Neutrophil (primary cell): ENCODE results near the gene SF3A2.

Source experiments
- H3K27ac ChIP-seq: fragments of 200-600 bp; sonication (generic); 2 replicates; pipeline ENCODE4 v1.5.1; 2016; ENCODE audit warnings: mild to moderate bottlenecking, moderate library complexity
- H3K27me3 ChIP-seq: fragments of 200-600 bp; sonication (generic); 2 replicates; pipeline ENCODE4 v1.6.0; 2016; ENCODE audit warnings: mild to moderate bottlenecking
- H3K36me3 ChIP-seq: fragments of 200-600 bp; sonication (generic); 2 replicates; pipeline ENCODE4 v1.5.1; 2017
- H3K4me1 ChIP-seq, 2 experiments: fragments of 200-600 bp in 1 of 2; sonication (generic) in 1 of 2; 1 replicate in 1 of 2; 2 replicates in 1 of 2; pipeline versions ENCODE4 v1.5.1 to v1.6.1; 2013 to 2016; ENCODE audit warnings: low read depth in 1 of 2, low read length in 1 of 2, mild to moderate bottlenecking in 1 of 2, moderate library complexity in 1 of 2; ENCODE audit not compliant: control insufficient read depth in 1 of 2, insufficient read depth in 1 of 2
- H3K4me3 ChIP-seq, 2 experiments: fragments of 200-600 bp in 1 of 2; sonication (generic) in 1 of 2; 1 replicate in 1 of 2; 2 replicates in 1 of 2; pipeline ENCODE4 v1.5.1; 2013 to 2016; ENCODE audit warnings: low read depth in 1 of 2, low read length in 1 of 2, mild to moderate bottlenecking in 1 of 2, moderate library complexity in 1 of 2
- H3K9me3 ChIP-seq: fragments of 200-600 bp; sonication (generic); 2 replicates; pipeline ENCODE4 v1.5.1; 2016
- CTCF ChIP-seq: fragments of 200-600 bp; sonication (generic); IDR thresholded peaks from 2 replicates; pipeline ENCODE4 v1.5.1; 2016; ENCODE audit warnings: antibody characterized with exemption

SF3A2 gene

GRCh38 chr19:2245273-2245672, 8.6 kb downstream of the SF3A2 start:
- Histone ChIP-seq H3K4me1 (peaks cover 11% of the 10 kb centered on the region in 2 experiments), H3K27ac (no peak overlapping the region), H3K4me3 (no peak overlapping the region), H3K9me3 (no peaks in the 10 kb centered on the region), H3K36me3 (peaks cover 63% of the 10 kb centered on the region), H3K27me3 (peaks cover 18% of the 10 kb centered on the region)
- no peak for TF ChIP-seq CTCF

GRCh38 chr19:2246014-2246620, 9.5 kb downstream of the SF3A2 start:
- Histone ChIP-seq H3K9me3 (no peaks in the 10 kb centered on the region), H3K4me3 (no peak overlapping the region), H3K4me1 (peaks cover 12 to 13% of the 10 kb centered on the region in 2 experiments), H3K36me3 (peaks cover 63% of the 10 kb centered on the region), H3K27ac (no peak overlapping the region), H3K27me3 (peaks cover 27% of the 10 kb centered on the region)
- TF ChIP-seq CTCF, result no peak

GRCh38 chr19:2246801-2247361, 10.3 kb downstream of the SF3A2 start:
- TF ChIP-seq CTCF, result no peak
- H3K27me3 ChIP-seq, result peaks cover 34% of the 10 kb centered on the region
- H3K27ac ChIP-seq, result no peak overlapping the region
- H3K4me1 ChIP-seq, result peaks cover 20 to 21% of the 10 kb centered on the region in 2 experiments
- no peak overlapping the region for H3K4me3 ChIP-seq
- no peaks in the 10 kb centered on the region for H3K9me3 ChIP-seq
- peaks cover 63% of the 10 kb centered on the region for H3K36me3 ChIP-seq

- H3K4me3 ChIP-seq, result no peak overlapping the region
- peaks cover 41% of the 10 kb centered on the region for H3K27me3 ChIP-seq
- peaks cover 27 to 28% of the 10 kb centered on the region in 2 experiments for H3K4me1 ChIP-seq
- H3K9me3 ChIP-seq, result no peaks in the 10 kb centered on the region
- H3K27ac ChIP-seq, result no peak overlapping the region
- no peak for TF ChIP-seq CTCF
- H3K36me3 ChIP-seq, result peaks cover 63% of the 10 kb centered on the region
These were observed 10.9 kb downstream of the SF3A2 start for GRCh38 chr19:2247433-2248101.

GRCh38 chr19:2248136-2249009, 11.7 kb downstream of the SF3A2 start:
- Histone ChIP-seq H3K36me3 (peaks cover 58% of the 10 kb centered on the region), H3K27ac (no peak overlapping the region), H3K4me1 (peaks cover 35 to 36% of the 10 kb centered on the region in 2 experiments), H3K9me3 (no peaks in the 10 kb centered on the region), H3K27me3 (peaks cover 49% of the 10 kb centered on the region), H3K4me3 (no peak overlapping the region)
- no peak for TF ChIP-seq CTCF
